ENCODE measurements around the gene LGR6. TPM values are rescaled to one million over a fixed set of nuclear protein-coding genes. Genes with fewer than 3 reads are reported as not detected.

LGR6 gene
- total and polyA plus RNA-seq, 10 of the 15 experiments (the other 5 are each of a cell fraction or from before 2014, with no cell fraction given), result not detected

DNA sequence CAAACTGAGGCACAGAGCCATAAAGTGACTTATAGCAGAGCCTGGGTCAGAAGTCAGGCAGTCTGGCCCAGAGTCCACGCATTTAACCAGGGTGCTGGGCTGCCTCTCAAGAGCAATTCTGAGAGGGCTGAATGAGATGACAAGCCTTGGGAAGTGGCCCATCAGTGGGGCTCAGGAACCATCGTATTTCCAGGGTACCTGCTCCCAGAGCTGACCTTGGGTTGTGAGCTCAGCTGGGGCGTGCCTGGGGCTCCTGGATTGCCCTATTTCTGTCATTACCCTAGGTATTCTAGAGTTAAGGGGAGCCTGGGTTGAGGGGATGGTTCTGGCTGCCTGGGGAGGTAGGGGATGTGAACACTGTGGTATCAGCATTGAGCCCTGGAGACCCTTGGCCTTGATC, 49.4 kb downstream of the LGR6 start:
- 16% methylated on average over 3 of the region's 3 CpGs for WGBS (ENCODE audit: insufficient coverage, insufficient replicate concordance, low lambda C conversion rate, missing lambda C conversion rate)
- ChIA-PET CTCF (interaction anchor here (0.6 kb wide), 1 partner anchor 534 kb away, joined by 3 read pairs; no protein-coding TSS in a partner anchor), SMC1A (ENCODE audit: uncharacterized antibody, unreplicated experiment) (no interaction called here), RAD21 (ENCODE audit: unreplicated experiment) (no interaction called here), POLR2A (no interaction called here)
- H2AFZ ChIP-seq (ENCODE audit: control insufficient read depth, low read depth, low read length), result no peak overlapping the region
- ATAC-seq (no peak), DNase-seq (ENCODE audit: low read depth, low spot score) (no peak), FAIRE-seq (no peak)
- no peak overlapping the region for H3K4me3 ChIP-seq
- TF ChIP-seq, protein P1, sequence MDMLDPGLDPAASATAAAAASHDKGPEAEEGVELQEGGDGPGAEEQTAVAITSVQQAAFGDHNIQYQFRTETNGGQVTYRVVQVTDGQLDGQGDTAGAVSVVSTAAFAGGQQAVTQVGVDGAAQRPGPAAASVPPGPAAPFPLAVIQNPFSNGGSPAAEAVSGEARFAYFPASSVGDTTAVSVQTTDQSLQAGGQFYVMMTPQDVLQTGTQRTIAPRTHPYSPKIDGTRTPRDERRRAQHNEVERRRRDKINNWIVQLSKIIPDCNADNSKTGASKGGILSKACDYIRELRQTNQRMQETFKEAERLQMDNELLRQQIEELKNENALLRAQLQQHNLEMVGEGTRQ (IDR thresholded peaks at IDR 0.05; ENCODE audit: borderline replicate concordance, low read depth, low read length), result no peak
- TF ChIP-seq NFXL1 (IDR thresholded peaks at IDR 0.05; ENCODE audit: borderline replicate concordance), result no peak
- no peak for TF ChIP-seq ATF2 (IDR thresholded peaks at IDR 0.05; ENCODE audit: low read length)
- no peak for TF ChIP-seq E2F4 (IDR thresholded peaks at IDR 0.05; ENCODE audit: low read depth, low read length)
- TF ChIP-seq TARDBP (IDR thresholded peaks at IDR 0.05; ENCODE audit: borderline replicate concordance), result no peak
- TF ChIP-seq MXI1 (IDR thresholded peaks at IDR 0.05; ENCODE audit: low read depth, low read length), result no peak
- no peak for TF ChIP-seq CHD1 (IDR thresholded peaks at IDR 0.05; ENCODE audit: low read depth, low read length)
- BruUV-seq (replicated peaks), result no TSS peak
- H3K9ac ChIP-seq (ENCODE audit: control insufficient read depth, insufficient read depth, low read length), result no peak overlapping the region
- no peaks in the 10 kb centered on the region for H3K79me2 ChIP-seq (ENCODE audit: control insufficient read depth, insufficient read depth, low read length)
- no peaks in the 10 kb centered on the region for H3K9me3 ChIP-seq (replicated peaks; ENCODE audit: control insufficient read depth, insufficient read depth, low read length)
- intact Hi-C loops (cut with micrococcal nuclease; ENCODE audit: unreplicated experiment), result no loop called here
- no peaks in the 10 kb centered on the region for H3K4me1 ChIP-seq (ENCODE audit: control insufficient read depth, insufficient read depth, low read length)
- H4K20me1 ChIP-seq (ENCODE audit: control insufficient read depth, insufficient read depth), result no peaks in the 10 kb centered on the region
- in situ Hi-C loops (cut with MboI), result no loop called here
- H3K36me3 ChIP-seq (ENCODE audit: control insufficient read depth in 2 of 2, insufficient read depth in 2 of 2, low read length in 1 of 2), result no peaks in the 10 kb centered on the region
- H3K27me3 ChIP-seq (replicated peaks in 1 of 2; ENCODE audit: control insufficient read depth in 2 of 2, insufficient read depth in 2 of 2, low read length in 1 of 2), result no peaks in the 10 kb centered on the region; a peak in 2 of 4 replicates
- H3K4me2 ChIP-seq (ENCODE audit: control insufficient read depth, insufficient read depth), result no peak overlapping the region
- no peak overlapping the region for H3K27ac ChIP-seq (ENCODE audit: control insufficient read depth, insufficient read depth)
